Kidney glomerular epithelial cell (primary cell): ENCODE data around the gene PSMA1.
"Not testable (repeated sequence)": the region's sequence is repeated elsewhere in the genome, so short reads cannot be mapped to it uniquely, and the experiment has no call there.

Source experiments
- DNase-seq: peaks from one replicate; lab custom pipeline; 2025; lab: John Stamatoyannopoulos, UW

PSMA1 gene

GRCh38 chr11:14519917-14520746, at the start of gene PSMA1:
TSS of gene PSMA1 (minus strand) at chr11:14520386. CDS start at chr11:14520299, 87 bp downstream.
- DNase-seq, result peak; percentile 98

GRCh38 chr11:14569516-14569915, 49.3 kb upstream of the PSMA1 start:
- DNase-seq, result not testable (repeated sequence)

GRCh38 chr11:14567064-14567651, 47.0 kb upstream of the PSMA1 start:
- no peak for DNase-seq

GRCh38 chr11:14566331-14567063, 46.3 kb upstream of the PSMA1 start:
- no peak for DNase-seq

GRCh38 chr11:14565845-14566244, 45.7 kb upstream of the PSMA1 start:
- no peak for DNase-seq

GRCh38 chr11:14555818-14556217, 35.6 kb upstream of the PSMA1 start:
- no peak for DNase-seq

- no peak for DNase-seq
Observed at GRCh38 chr11:14554959-14555358, 34.8 kb upstream of the PSMA1 start.

GRCh38 chr11:14552089-14552488, 31.9 kb upstream of the PSMA1 start:
- DNase-seq, result no peak

GRCh38 chr11:14551380-14551779, 31.2 kb upstream of the PSMA1 start:
- DNase-seq, result no peak

- DNase-seq, result no peak
Observed at GRCh38 chr11:14549891-14550290, 29.7 kb upstream of the PSMA1 start.

- DNase-seq, result no peak
Observed at GRCh38 chr11:14547440-14547839, 27.3 kb upstream of the PSMA1 start.

- DNase-seq, result no peak
Observed at GRCh38 chr11:14546672-14547071, 26.5 kb upstream of the PSMA1 start.

GRCh38 chr11:14544611-14545010, 24.4 kb upstream of the PSMA1 start:
- no peak for DNase-seq

- no peak for DNase-seq
Observed at GRCh38 chr11:14543260-14543659, 23.1 kb upstream of the PSMA1 start.

- no peak for DNase-seq
Observed at GRCh38 chr11:14542324-14542723, 22.1 kb upstream of the PSMA1 start.

GRCh38 chr11:14541192-14541947, 21.2 kb upstream of the PSMA1 start:
- no peak for DNase-seq

- no peak for DNase-seq
Observed at GRCh38 chr11:14539982-14540421, 19.8 kb upstream of the PSMA1 start.

GRCh38 chr11:14538926-14539554, 18.9 kb upstream of the PSMA1 start:
- no peak for DNase-seq

- DNase-seq, result no peak
Observed at GRCh38 chr11:14538271-14538925, 18.2 kb upstream of the PSMA1 start.

- peak; percentile 37 for DNase-seq
Observed at GRCh38 chr11:14537134-14537599, 17.0 kb upstream of the PSMA1 start.

- DNase-seq, result not testable (repeated sequence)
Observed at GRCh38 chr11:14535166-14535565, 15.0 kb upstream of the PSMA1 start.
